ENCODE results near the gene ILKAP. TPM values are rescaled to one million over a fixed set of nuclear protein-coding genes. Genes with fewer than 3 reads are reported as not detected.

Gene ILKAP
- total and polyA plus RNA-seq, 2 of the 4 experiments (the other 2 are of a cell fraction), result 13.3 to 44.2 TPM

DNA sequence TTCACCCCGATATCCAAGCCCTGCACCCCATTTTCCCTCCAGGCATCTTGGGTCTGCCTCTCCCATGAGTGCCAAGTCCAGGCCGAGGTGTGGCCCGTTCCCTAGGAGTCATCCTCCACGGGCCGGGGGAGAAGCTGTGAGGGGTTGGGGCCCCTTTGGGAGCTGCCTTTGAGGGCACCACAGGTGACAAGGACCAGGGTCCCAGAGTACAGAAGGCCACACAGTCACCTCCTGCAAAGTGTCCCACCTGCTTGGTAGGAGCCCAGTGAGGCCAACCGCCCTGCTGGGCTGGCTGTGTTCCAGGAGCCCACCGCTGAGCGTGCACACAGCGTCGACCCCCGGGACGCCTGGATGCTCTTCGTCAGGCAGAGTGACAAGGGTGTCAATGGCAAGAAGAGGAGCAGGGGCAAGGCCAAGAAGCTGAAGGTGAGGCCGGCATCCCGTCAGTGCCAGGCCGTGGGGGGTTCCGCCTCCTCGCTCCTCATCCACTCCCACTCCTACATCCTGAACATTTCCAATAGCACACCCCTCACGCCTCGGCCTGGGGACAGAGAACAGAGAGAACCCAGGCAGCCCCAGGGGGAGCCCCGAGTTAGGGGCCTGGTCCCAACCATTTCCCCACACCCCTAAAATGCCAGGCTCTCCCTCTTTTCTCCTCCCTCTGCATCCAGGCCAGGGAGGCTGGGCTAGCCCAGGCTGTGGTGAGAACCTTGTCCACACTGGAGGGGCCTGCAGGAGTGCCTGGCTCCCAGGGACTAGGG lies 42.0 kb downstream of the ILKAP start:
- CTCF ChIA-PET, result interaction anchor here (0.9 kb wide), 1 partner anchor 8 kb away, joined by 3 read pairs; no protein-coding TSS in a partner anchor
- Histone ChIP-seq H2BK120ac (ENCODE audit: low read depth, low read length) (no peak overlapping the region), H3K14ac (replicated peaks; ENCODE audit: low read depth, low read length) (no peak overlapping the region), H2BK15ac (ENCODE audit: low read depth, low read length) (no peak overlapping the region), H3K4ac (ENCODE audit: low read depth, low read length) (no peak overlapping the region; the same call in 1 of the 2 replicates), H3K4me3 (ENCODE audit: insufficient read depth, low read depth, low read length) (no peak overlapping the region), H4K8ac (ENCODE audit: low read depth in 2 of 2, low read length in 2 of 2) (no peak overlapping the region), H4K5ac (ENCODE audit: low read depth, low read length) (no peak overlapping the region), H3K36me3 (ENCODE audit: control insufficient read depth, insufficient read depth, low read length) (no peaks in the 10 kb centered on the region; the same call in 1 of the 2 replicates), H3K27me3 (ENCODE audit: control insufficient read depth, insufficient read depth, low read length) (peaks cover 2% of the 10 kb centered on the region; the same call in 1 of the 2 replicates), H2AK9ac (replicated peaks; ENCODE audit: low read depth, low read length, poor library complexity) (peak overlapping the region; percentile 37), H3K4me2 (ENCODE audit: low read depth, low read length) (no peak overlapping the region), H2BK5ac (ENCODE audit: low read depth, low read length, poor library complexity, severe bottlenecking) (no peak overlapping the region), H2AFZ (replicated peaks; ENCODE audit: low read length, poor library complexity) (peak overlapping the region; percentile 23), H3K9me1 (ENCODE audit: insufficient read depth, low read length) (no peaks in the 10 kb centered on the region; the same call in 1 of the 2 replicates), H2BK20ac (ENCODE audit: low read depth, low read length) (no peak overlapping the region), H2AK5ac (ENCODE audit: low read depth, low read length) (peak overlapping the region; percentile 88; the same call in 1 of the 2 replicates), H4K91ac (ENCODE audit: insufficient read depth, low read depth, low read length) (no peak overlapping the region; the same call in 1 of the 2 replicates), H3K18ac (ENCODE audit: low read depth, low read length) (no peak overlapping the region), H3K23ac (ENCODE audit: low read depth, low read length) (no peak overlapping the region), H3K9me3 (ENCODE audit: control insufficient read depth, insufficient read depth, low read length) (no peaks in the 10 kb centered on the region), H3K27ac (ENCODE audit: insufficient read depth, low read length) (no peak overlapping the region), H3K56ac (ENCODE audit: extremely low read depth, insufficient read depth, low read length) (no peak overlapping the region), H3K79me1 (ENCODE audit: low read depth in 1 of 2, low read length in 2 of 2) (no peaks in the 10 kb centered on the region; a peak in 1 of 4 replicates), H3K4me1 (ENCODE audit: control insufficient read depth, insufficient read depth, low read length) (peaks cover 13% of the 10 kb centered on the region), H4K20me1 (ENCODE audit: insufficient read depth, low read length) (no peaks in the 10 kb centered on the region), H3K9ac (ENCODE audit: low read depth, low read length) (no peak overlapping the region)
- intact Hi-C loops (cut with micrococcal nuclease) (no loop called here), in situ Hi-C loops (cut with MboI; ENCODE audit: low sequenced_read_pairs) (no loop called here), dilution Hi-C loops (cut with HindIII; ENCODE audit: low sequenced_read_pairs, unreplicated experiment) (no loop called here)
- ATAC-seq (ENCODE audit: low read depth) (no peak), DNase-seq (no peak)
- no peak for TF ChIP-seq MAFK (IDR thresholded peaks at IDR 0.05; ENCODE audit: low read depth, low read length)
- TF ChIP-seq, protein P1, sequence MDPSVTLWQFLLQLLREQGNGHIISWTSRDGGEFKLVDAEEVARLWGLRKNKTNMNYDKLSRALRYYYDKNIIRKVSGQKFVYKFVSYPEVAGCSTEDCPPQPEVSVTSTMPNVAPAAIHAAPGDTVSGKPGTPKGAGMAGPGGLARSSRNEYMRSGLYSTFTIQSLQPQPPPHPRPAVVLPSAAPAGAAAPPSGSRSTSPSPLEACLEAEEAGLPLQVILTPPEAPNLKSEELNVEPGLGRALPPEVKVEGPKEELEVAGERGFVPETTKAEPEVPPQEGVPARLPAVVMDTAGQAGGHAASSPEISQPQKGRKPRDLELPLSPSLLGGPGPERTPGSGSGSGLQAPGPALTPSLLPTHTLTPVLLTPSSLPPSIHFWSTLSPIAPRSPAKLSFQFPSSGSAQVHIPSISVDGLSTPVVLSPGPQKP (IDR thresholded peaks at IDR 0.05; ENCODE audit: borderline replicate concordance, low read depth, low read length), result no peak
- no peak for TF ChIP-seq RCOR1 (IDR thresholded peaks at IDR 0.05; ENCODE audit: insufficient replicate concordance, low read length)
- no peak for TF ChIP-seq CHD1 (IDR thresholded peaks at IDR 0.05; ENCODE audit: low read depth, low read length)
- no peak for TF ChIP-seq CEBPB (IDR thresholded peaks at IDR 0.05; ENCODE audit: low read depth, low read length)
- TF ChIP-seq NFE2L2 (IDR thresholded peaks at IDR 0.05; ENCODE audit: low read depth, low read length), result no peak
- TF ChIP-seq, protein P2, sequence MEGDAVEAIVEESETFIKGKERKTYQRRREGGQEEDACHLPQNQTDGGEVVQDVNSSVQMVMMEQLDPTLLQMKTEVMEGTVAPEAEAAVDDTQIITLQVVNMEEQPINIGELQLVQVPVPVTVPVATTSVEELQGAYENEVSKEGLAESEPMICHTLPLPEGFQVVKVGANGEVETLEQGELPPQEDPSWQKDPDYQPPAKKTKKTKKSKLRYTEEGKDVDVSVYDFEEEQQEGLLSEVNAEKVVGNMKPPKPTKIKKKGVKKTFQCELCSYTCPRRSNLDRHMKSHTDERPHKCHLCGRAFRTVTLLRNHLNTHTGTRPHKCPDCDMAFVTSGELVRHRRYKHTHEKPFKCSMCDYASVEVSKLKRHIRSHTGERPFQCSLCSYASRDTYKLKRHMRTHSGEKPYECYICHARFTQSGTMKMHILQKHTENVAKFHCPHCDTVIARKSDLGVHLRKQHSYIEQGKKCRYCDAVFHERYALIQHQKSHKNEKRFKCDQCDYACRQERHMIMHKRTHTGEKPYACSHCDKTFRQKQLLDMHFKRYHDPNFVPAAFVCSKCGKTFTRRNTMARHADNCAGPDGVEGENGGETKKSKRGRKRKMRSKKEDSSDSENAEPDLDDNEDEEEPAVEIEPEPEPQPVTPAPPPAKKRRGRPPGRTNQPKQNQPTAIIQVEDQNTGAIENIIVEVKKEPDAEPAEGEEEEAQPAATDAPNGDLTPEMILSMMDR (conservative IDR thresholded peaks at IDR 0.05; ENCODE audit: low read depth, low read length), result no peak
- 94% methylated on average over 9 of the region's 21 CpGs; no CpG with 5 or more reads in 1 of the 2 experiments for WGBS, 2 experiments (ENCODE audit: extremely low coverage in 2 of 2, insufficient read length in 1 of 2)
- POLR2A ChIA-PET (ENCODE audit: unreplicated experiment), result no interaction called here
- no TSS peak for BruUV-seq (replicated peaks)
